WTC11 (cell line): ENCODE data around the gene IL23R. TPM values are rescaled to one million over a fixed set of nuclear protein-coding genes. Genes with fewer than 3 reads are reported as not detected.

ENCODE experiments used
- ATAC-seq: fragments of 200-7000 bp; cut with Tn5 transposase; 2 replicates; pipeline ENCODE4 v1.10.0; 2021; ENCODE audit warnings: mild to moderate bottlenecking, moderate library complexity
- CTCF ChIA-PET: fragments of 300-600 bp; sonication (Branson Sonifier 250); formaldehyde crosslinking; loops from one replicate; lab custom pipeline; 2021; ENCODE audit warnings: antibody characterized with exemption; lab: Charles Lee
- POLR2A ChIA-PET: fragments of 350-600 bp; sonication (Branson Sonifier 250); formaldehyde crosslinking; loops from one replicate; lab custom pipeline; 2021; ENCODE audit warnings: antibody characterized with exemption; lab: Charles Lee
- DNase-seq: peaks from one replicate; pipeline ENCODE4 v3.0.0; 2021; ENCODE audit warnings: low spot score
- H3K27ac Mint-ChIP-seq: 2 replicates; pipeline ENCODE4 v1.8.0; 2021; ENCODE audit warnings: mixed read lengths
- H3K27me3 Mint-ChIP-seq: 2 replicates; pipeline ENCODE4 v1.8.0; 2021; ENCODE audit warnings: low read depth, mild to moderate bottlenecking, moderate library complexity, mixed read lengths
- H3K36me3 Mint-ChIP-seq: 2 replicates; pipeline ENCODE4 v1.8.0; 2021; ENCODE audit warnings: mixed read lengths
- H3K4me1 Mint-ChIP-seq: 2 replicates; pipeline ENCODE4 v1.8.0; 2022; ENCODE audit warnings: mixed read lengths
- H3K4me3 Mint-ChIP-seq: 2 replicates; pipeline ENCODE4 v1.8.0; 2021; ENCODE audit warnings: mild to moderate bottlenecking, moderate library complexity, mixed read lengths
- H3K9me3 Mint-ChIP-seq: 2 replicates; pipeline ENCODE4 v1.8.0; 2021; ENCODE audit warnings: mixed read lengths
- CBFB ChIP-seq: sonication (generic); formaldehyde crosslinking; IDR thresholded peaks from 2 replicates; pipeline ENCODE4 v1.8.1; 2022; ENCODE audit warnings: mild to moderate bottlenecking, low read depth, missing genetic modification reagents
- CTCF ChIP-seq: fragments of 200-600 bp; IDR thresholded peaks from 2 replicates; pipeline ENCODE4 v1.8.0; 2022; ENCODE audit warnings: antibody characterized with exemption
- E2F5 ChIP-seq: sonication (generic); formaldehyde crosslinking; IDR thresholded peaks from 2 replicates; pipeline ENCODE4 v1.8.1; 2022; ENCODE audit warnings: mild to moderate bottlenecking, moderate library complexity, missing genetic modification reagents
- ERG ChIP-seq: fragments of 250-450 bp; sonication (Bioruptor Pico); IDR thresholded peaks from 2 replicates; pipeline ENCODE4 v1.8.0; 2021; ENCODE audit warnings: mild to moderate bottlenecking
- ETV6 ChIP-seq: sonication (generic); formaldehyde crosslinking; IDR thresholded peaks from 2 replicates; pipeline ENCODE4 v1.8.1; 2022; ENCODE audit warnings: mild to moderate bottlenecking, missing genetic modification reagents
- FOXJ3 ChIP-seq: sonication (generic); formaldehyde crosslinking; IDR thresholded peaks from 2 replicates; pipeline ENCODE4 v1.9.0; 2021; ENCODE audit warnings: missing genetic modification reagents, mild to moderate bottlenecking, borderline replicate concordance
- FOXP4 ChIP-seq: sonication (generic); formaldehyde crosslinking; IDR thresholded peaks from 2 replicates; pipeline ENCODE4 v1.8.0; 2022; ENCODE audit warnings: mild to moderate bottlenecking, missing genetic modification reagents
- IRF1 ChIP-seq: sonication (generic); formaldehyde crosslinking; IDR thresholded peaks from 2 replicates; pipeline ENCODE4 v1.8.0; 2023; ENCODE audit warnings: missing genetic modification reagents
- JAZF1 ChIP-seq: fragments of 250-450 bp; sonication (Bioruptor Pico); IDR thresholded peaks from 2 replicates; pipeline ENCODE4 v1.9.0; 2021; ENCODE audit warnings: moderate library complexity, mild to moderate bottlenecking, inconsistent platforms
- PRRX2 ChIP-seq: fragments of 250-450 bp; sonication (Bioruptor Pico); IDR thresholded peaks from 2 replicates; pipeline ENCODE4 v1.8.0; 2021; ENCODE audit warnings: mild to moderate bottlenecking
- STAT6 ChIP-seq: sonication (generic); formaldehyde crosslinking; conservative IDR thresholded peaks from 2 replicates; pipeline ENCODE4 v1.8.1; 2023; ENCODE audit warnings: mild to moderate bottlenecking, low read depth, missing genetic modification reagents, moderate library complexity
- TCF7 ChIP-seq: sonication (generic); formaldehyde crosslinking; IDR thresholded peaks from 2 replicates; pipeline ENCODE4 v1.8.0; 2022; ENCODE audit warnings: mild to moderate bottlenecking, low read depth, missing genetic modification reagents, moderate library complexity
- ZNF396 ChIP-seq: fragments of 250-450 bp; sonication (Bioruptor Pico); IDR thresholded peaks from 2 replicates; pipeline ENCODE4 v1.8.0; 2021; ENCODE audit warnings: mild to moderate bottlenecking, moderate library complexity, borderline replicate concordance
- total RNA-seq: library from RNA; stranded (reverse); gene quantifications from 3 replicates; pipeline ENCODE4 v1.2.3, GENCODE V29; 2021

Gene IL23R
- total RNA-seq, 1 experiment from 2014 or later, result not detected

- no peak for TF ChIP-seq FOXP4 (CRISPR knock-in tag)
Measured at GRCh38 chr1:67239738-67240137, 73.5 kb downstream of the IL23R start (continued).

- no peaks in the 10 kb centered on the region; the same call in 1 of the 2 replicates for H3K36me3 Mint-ChIP-seq
- H3K27ac Mint-ChIP-seq, result no peak overlapping the region
- H3K27me3 Mint-ChIP-seq, result peaks cover 9% of the 10 kb centered on the region
- peaks cover 41% of the 10 kb centered on the region for H3K9me3 Mint-ChIP-seq
- CTCF ChIA-PET, result no interaction called here
- ATAC-seq, result no peak
- POLR2A ChIA-PET, result no interaction called here
- DNase-seq, result no peak
- H3K4me1 Mint-ChIP-seq, result no peaks in the 10 kb centered on the region
- no peak overlapping the region for H3K4me3 Mint-ChIP-seq
- TF ChIP-seq FOXP4 (CRISPR knock-in tag) (no peak), TCF7 (CRISPR knock-in tag) (no peak), FOXJ3 (no peak), E2F5 (CRISPR knock-in tag) (no peak), ETV6 (CRISPR knock-in tag) (no peak)
Measured at GRCh38 chr1:67241200-67241746, 75.0 kb downstream of the IL23R start.

GRCh38 chr1:67242016-67242415 is 75.8 kb downstream of the IL23R start:
- no peak for DNase-seq
- ATAC-seq, result no peak
- ChIA-PET CTCF (no interaction called here), POLR2A (no interaction called here)
- Mint-ChIP-seq H3K36me3 (peaks cover 3% of the 10 kb centered on the region; the same call in 1 of the 2 replicates), H3K4me3 (no peak overlapping the region), H3K27me3 (peaks cover 12% of the 10 kb centered on the region), H3K4me1 (no peaks in the 10 kb centered on the region), H3K27ac (no peak overlapping the region), H3K9me3 (peaks cover 48% of the 10 kb centered on the region)
- TF ChIP-seq CTCF, result no peak

GRCh38 chr1:67250051-67250653 is 83.9 kb downstream of the IL23R start:
- Mint-ChIP-seq H3K27me3 (peaks cover 21% of the 10 kb centered on the region), H3K4me1 (no peaks in the 10 kb centered on the region), H3K4me3 (no peak overlapping the region), H3K9me3 (peaks cover 79% of the 10 kb centered on the region), H3K36me3 (peaks cover 56% of the 10 kb centered on the region), H3K27ac (no peak overlapping the region)
- POLR2A ChIA-PET, result no interaction called here
- DNase-seq (no peak), ATAC-seq (no peak)
- TF ChIP-seq STAT6, result no peak
- no peak for TF ChIP-seq IRF1 (CRISPR knock-in tag)
- no peak for TF ChIP-seq ZNF396 (CRISPR knock-in tag)
- TF ChIP-seq JAZF1, result no peak
- no peak for TF ChIP-seq CBFB
- no peak for TF ChIP-seq ERG
- TF ChIP-seq PRRX2 (CRISPR knock-in tag), result no peak
- CTCF ChIA-PET, result no interaction called here
